ENCODE data around the gene RNASEH1. TPM values are rescaled to one million over a fixed set of nuclear protein-coding genes. Genes with fewer than 3 reads are reported as not detected.

RNASEH1 gene
- total and polyA plus RNA-seq, 2 donors (not counting 1 experiment from before 2014, with no cell fraction given), result 23.8 to 31.2 TPM

DNA sequence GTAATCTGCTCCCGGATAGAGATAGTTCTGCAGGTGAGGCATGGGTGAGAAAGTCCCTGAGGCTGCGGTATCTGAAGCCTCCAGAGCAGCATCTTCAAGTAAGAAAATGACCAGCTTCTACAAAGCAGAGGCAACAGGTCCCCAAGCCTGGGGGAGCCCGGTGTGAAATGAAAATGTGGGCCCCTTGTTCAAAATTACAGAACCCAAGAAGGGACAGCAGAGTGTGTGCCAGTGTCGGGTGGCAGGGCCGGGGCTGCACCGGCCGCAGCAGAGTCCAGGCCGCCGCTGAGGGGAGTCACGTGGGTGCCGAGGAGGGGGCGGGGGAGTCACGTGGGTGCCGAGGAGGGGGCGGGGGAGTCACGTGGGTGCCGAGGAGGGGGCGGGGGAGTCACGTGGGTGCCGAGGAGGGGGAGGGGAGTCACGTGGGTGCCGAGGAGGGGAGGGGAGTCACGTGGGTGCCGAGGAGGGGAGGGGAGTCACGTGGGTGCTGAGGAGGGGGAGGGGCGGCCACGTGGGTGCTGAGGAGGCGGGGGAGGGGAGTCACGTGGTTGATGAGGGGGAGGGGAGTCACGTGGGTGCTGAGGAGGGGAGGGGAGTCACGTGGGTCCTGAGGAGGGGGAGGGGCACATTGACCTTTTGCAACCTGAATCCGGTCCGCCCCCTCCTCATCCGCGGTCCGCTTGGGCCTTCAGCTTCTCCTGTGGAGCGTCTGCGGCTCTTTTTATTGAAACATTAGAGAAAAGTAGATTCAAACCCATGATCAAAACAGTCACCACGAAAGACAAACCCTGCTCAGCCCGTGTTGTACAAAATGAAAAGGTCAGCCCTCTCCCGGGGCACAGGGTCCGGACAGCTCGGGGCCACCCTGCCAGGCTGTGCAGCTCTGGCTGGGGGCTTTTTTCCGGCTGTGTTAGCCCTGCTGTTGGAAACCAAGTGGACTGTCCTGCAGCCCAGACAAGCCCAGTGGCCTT, 47.1 kb upstream of the RNASEH1 start:
- DNase-seq (ENCODE audit: low read depth in 2 of 2), result peak; percentile 18 to 74
- Histone ChIP-seq H3K4me1 (ENCODE audit: control insufficient read depth, extremely low read depth, insufficient read depth, low read length) (no peaks in the 10 kb centered on the region), H2AFZ (ENCODE audit: low read length) (no peak overlapping the region)

GRCh38 chr2:3604207-3604877, 46.2 kb upstream of the RNASEH1 start:
- Histone ChIP-seq H3K9me3 (ENCODE audit: control insufficient read depth, insufficient read depth, low read depth, low read length) (no peaks in the 10 kb centered on the region), H3K4me1 (ENCODE audit: control insufficient read depth, extremely low read depth, insufficient read depth, low read length) (no peaks in the 10 kb centered on the region), H3K9ac (ENCODE audit: insufficient read depth, low read length) (no peak overlapping the region), H2AFZ (ENCODE audit: low read length) (no peak overlapping the region), H3K27ac (ENCODE audit: insufficient read depth, low read length) (no peak overlapping the region), H3K36me3 (ENCODE audit: control insufficient read depth, insufficient read depth, low read length) (no peaks in the 10 kb centered on the region), H3K79me2 (ENCODE audit: control insufficient read depth, insufficient read depth, low read length) (no peaks in the 10 kb centered on the region), H3K4me3 (replicated peaks in 1 of 4; ENCODE audit: control extremely low read depth in 1 of 4, insufficient read depth in 1 of 4, low read depth in 3 of 4, low read length in 4 of 4) (no peak overlapping the region), H4K20me1 (ENCODE audit: control insufficient read depth, extremely low read depth, insufficient read depth, low read length) (no peaks in the 10 kb centered on the region), H3K4me2 (ENCODE audit: extremely low read depth, insufficient read depth, low read length) (no peak overlapping the region), H3K27me3 (ENCODE audit: control insufficient read depth, insufficient read depth, low read length) (no peaks in the 10 kb centered on the region)
- no peak for TF ChIP-seq EZH2 (IDR thresholded peaks at IDR 0.05; ENCODE audit: low read length, missing control alignments)
- no peak for TF ChIP-seq CTCF (conservative IDR thresholded peaks at IDR 0.05 in 1 of 2, IDR thresholded peaks at IDR 0.05 in 1 of 2; ENCODE audit: low read depth in 1 of 2, low read length in 2 of 2)
- no peak for DNase-seq (ENCODE audit: low read depth in 2 of 2)

More for the DNA sequence above, 47.1 kb upstream of the RNASEH1 start:
- Histone ChIP-seq H3K79me2 (ENCODE audit: control insufficient read depth, insufficient read depth, low read length) (no peaks in the 10 kb centered on the region), H3K4me2 (ENCODE audit: extremely low read depth, insufficient read depth, low read length) (no peak overlapping the region), H4K20me1 (ENCODE audit: control insufficient read depth, extremely low read depth, insufficient read depth, low read length) (no peaks in the 10 kb centered on the region), H3K9ac (ENCODE audit: insufficient read depth, low read length) (no peak overlapping the region), H3K27ac (ENCODE audit: insufficient read depth, low read length) (no peak overlapping the region), H3K27me3 (ENCODE audit: control insufficient read depth, insufficient read depth, low read length) (no peaks in the 10 kb centered on the region), H3K4me3 (replicated peaks in 1 of 4; ENCODE audit: control extremely low read depth in 1 of 4, insufficient read depth in 1 of 4, low read depth in 3 of 4, low read length in 4 of 4) (no peak overlapping the region), H3K9me3 (ENCODE audit: control insufficient read depth, insufficient read depth, low read depth, low read length) (no peaks in the 10 kb centered on the region), H3K36me3 (ENCODE audit: control insufficient read depth, insufficient read depth, low read length) (no peaks in the 10 kb centered on the region)
- TF ChIP-seq CTCF (conservative IDR thresholded peaks at IDR 0.05 in 1 of 2, IDR thresholded peaks at IDR 0.05 in 1 of 2; ENCODE audit: low read depth in 1 of 2, low read length in 2 of 2), result no peak
- no peak for TF ChIP-seq EZH2 (IDR thresholded peaks at IDR 0.05; ENCODE audit: low read length, missing control alignments)

DNA sequence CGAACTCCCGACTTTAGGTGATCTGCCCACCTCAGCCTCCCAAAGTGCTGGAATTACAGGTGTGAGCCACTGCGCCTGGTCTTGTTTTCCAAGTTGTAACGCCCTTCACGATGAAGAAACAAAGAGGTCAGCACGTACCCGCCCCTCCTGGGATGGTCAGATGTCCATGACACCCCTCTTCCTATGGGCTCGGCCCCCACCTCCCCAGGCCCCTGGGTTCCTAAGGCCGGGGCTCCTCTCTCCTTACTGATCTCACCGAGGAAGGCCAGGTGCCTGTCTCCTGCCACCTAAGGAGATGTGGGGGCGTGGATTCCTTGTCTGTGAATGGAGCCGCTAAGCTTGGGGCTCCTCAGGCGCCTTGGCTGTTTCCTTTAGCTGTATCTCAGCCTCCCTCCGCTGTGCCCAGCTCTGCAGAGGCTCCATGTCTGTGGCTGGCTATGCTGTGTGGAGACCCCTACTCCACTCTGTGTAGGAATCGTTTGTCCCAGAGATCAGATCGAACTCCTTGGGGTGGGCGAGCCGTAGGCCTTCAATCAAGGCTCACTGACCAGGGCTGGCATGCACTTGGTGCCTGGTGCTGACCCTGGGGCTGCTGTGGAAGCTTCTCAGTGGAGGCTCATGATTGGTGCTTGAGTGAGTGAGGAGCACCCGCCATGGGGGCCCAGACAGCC, 45.5 kb upstream of the RNASEH1 start:
- no peaks in the 10 kb centered on the region for H3K27me3 ChIP-seq (ENCODE audit: control insufficient read depth, insufficient read depth, low read length)
- no peak for DNase-seq (ENCODE audit: low read depth in 2 of 2)
- no peaks in the 10 kb centered on the region for H3K79me2 ChIP-seq (ENCODE audit: control insufficient read depth, insufficient read depth, low read length)
- H3K36me3 ChIP-seq (ENCODE audit: control insufficient read depth, insufficient read depth, low read length), result no peaks in the 10 kb centered on the region
- no peaks in the 10 kb centered on the region for H4K20me1 ChIP-seq (ENCODE audit: control insufficient read depth, extremely low read depth, insufficient read depth, low read length)
- no peak overlapping the region for H3K9ac ChIP-seq (ENCODE audit: insufficient read depth, low read length)
- H3K4me1 ChIP-seq (ENCODE audit: control insufficient read depth, extremely low read depth, insufficient read depth, low read length), result no peaks in the 10 kb centered on the region
- no peak overlapping the region for H2AFZ ChIP-seq (ENCODE audit: low read length)
- H3K9me3 ChIP-seq (ENCODE audit: control insufficient read depth, insufficient read depth, low read depth, low read length), result no peaks in the 10 kb centered on the region
- H3K27ac ChIP-seq (ENCODE audit: insufficient read depth, low read length), result no peak overlapping the region
- TF ChIP-seq EZH2 (IDR thresholded peaks at IDR 0.05; ENCODE audit: low read length, missing control alignments) (no peak), CTCF (conservative IDR thresholded peaks at IDR 0.05 in 1 of 2, IDR thresholded peaks at IDR 0.05 in 1 of 2; ENCODE audit: low read depth in 1 of 2, low read length in 2 of 2) (no peak)
- H3K4me2 ChIP-seq (ENCODE audit: extremely low read depth, insufficient read depth, low read length), result no peak overlapping the region
- no peak overlapping the region for H3K4me3 ChIP-seq (replicated peaks in 1 of 4; ENCODE audit: control extremely low read depth in 1 of 4, insufficient read depth in 1 of 4, low read depth in 3 of 4, low read length in 4 of 4)

Data from fibroblast of lung (primary cell).